ENCODE results near the gene CGREF1.
A peak's percentile ranks its signal among the peaks of the same experiment; 100 is the strongest.

GRCh38 chr2:27164960-27165763, 46.2 kb upstream of the CGREF1 start:
- no peak for TF ChIP-seq POLR2AphosphoS5 (IDR thresholded peaks at IDR 0.05; ENCODE audit: low read depth, low read length)
- TF ChIP-seq POLR2A (IDR thresholded peaks at IDR 0.05; ENCODE audit: low read depth, low read length): no peak
- TF ChIP-seq TAF1 (IDR thresholded peaks at IDR 0.05; ENCODE audit: low read depth, low read length): no peak
- no peak for TF ChIP-seq PAX5 (IDR thresholded peaks at IDR 0.05; ENCODE audit: insufficient read depth, low read length, severe bottlenecking)
- TF ChIP-seq POU2F2 (IDR thresholded peaks at IDR 0.05; ENCODE audit: low read depth, low read length): no peak
- TF ChIP-seq SPI1 (IDR thresholded peaks at IDR 0.05; ENCODE audit: low read depth, low read length): peak; percentile 96

Measured in GM12891 (cell line).